Heart left ventricle (tissue), 16 donors: Measurements from ENCODE around the gene UNKL. TPM values are rescaled to one million over a fixed set of nuclear protein-coding genes. Genes with fewer than 3 reads are reported as not detected.

ENCODE experiments used
- ATAC-seq, 4 donors: fragments of 200-7000 bp; cut with Tn5 transposase; one replicate each; pipeline ENCODE4 v1.9.1; 2020 to 2022; ENCODE audit warnings: moderate library complexity in 4 of 4, mild to moderate bottlenecking in 3 of 4, moderate number of reproducible peaks in 1 of 4
- DNase-seq, 5 donors: peaks; one replicate each; pipeline ENCODE4 v3.0.0-alpha.2; 2020
- H3K27ac ChIP-seq, 12 donors: fragments of 200-600 bp; sonication (generic) in 4 of 12; one replicate each; pipeline versions ENCODE4 v1.5.0 to v1.8.0; 2016 to 2022; ENCODE audit warnings: mild to moderate bottlenecking in 2 of 12
- H3K27me3 ChIP-seq, 9 donors: fragments of 200-600 bp; sonication (generic) in 2 of 9; one replicate each; pipeline versions ENCODE4 v1.5.1 to v1.8.0; 2016 to 2022; ENCODE audit warnings: mild to moderate bottlenecking in 3 of 9
- H3K36me3 ChIP-seq, 9 donors: fragments of 200-600 bp; sonication (generic) in 2 of 9; one replicate each; pipeline versions ENCODE4 v1.5.0 to v1.8.0; 2018 to 2022; ENCODE audit warnings: mild to moderate bottlenecking in 2 of 9
- H3K4me1 ChIP-seq, 12 donors: fragments of 200-600 bp; sonication (generic) in 4 of 12; one replicate each; pipeline versions ENCODE4 v1.5.0 to v1.8.0; 2016 to 2022; ENCODE audit warnings: mild to moderate bottlenecking in 3 of 12
- H3K4me3 ChIP-seq, 12 donors: fragments of 200-600 bp; sonication (generic) in 4 of 12; one replicate each; pipeline versions ENCODE4 v1.5.0 to v1.8.0; 2017 to 2022; ENCODE audit warnings: mild to moderate bottlenecking in 9 of 12, moderate library complexity in 4 of 12
- H3K9me3 ChIP-seq, 12 donors: fragments of 200-600 bp; sonication (generic) in 4 of 12; one replicate each; pipeline versions ENCODE4 v1.5.0 to v1.8.0; 2016 to 2022; ENCODE audit warnings: mild to moderate bottlenecking in 1 of 12
- CTCF ChIP-seq, 12 donors: fragments of 200-600 bp; sonication (generic) in 4 of 12; IDR thresholded peaks; one replicate each; pipeline versions ENCODE4 v1.5.0 to v1.8.0; 2018 to 2022; ENCODE audit warnings: antibody characterized with exemption in 12 of 12, mild to moderate bottlenecking in 5 of 12
- POLR2A ChIP-seq, 2 donors: fragments of 450-650 bp; IDR thresholded peaks; one replicate each; pipeline ENCODE4 v1.6.1; 2017; ENCODE audit warnings: antibody characterized with exemption in 2 of 2, mild to moderate bottlenecking in 2 of 2, moderate library complexity in 2 of 2
- WGBS, 4 donors: extraction: QIAGEN DNeasy Blood & Tissue Kit in 2 of 4; methylation state at CpG; one replicate each; pipeline versions ENCODE4 v1.1.5 to v1.1.7; 2013 to 2018; 5-methylcytosine and 5-hydroxymethylcytosine counted together
- intact Hi-C, 10 donors: fragments of 100-400 bp; cut with DNase I; formaldehyde crosslinking; loops; one replicate each; pipeline versions ENCODE4 v1.11.1 to v1.14.2; 2022
- polyA plus RNA-seq, 2 donors: library from polyadenylated mRNA; stranded (reverse); fragments of 200-250 nt; gene quantifications; one replicate each; pipeline ENCODE4 v1.2.3, GENCODE V29; 2013
- total RNA-seq, 9 donors: library from RNA; depleted of rRNA in 2 of 9; stranded (reverse); fragments of >200 nt in 2 of 9; fragmentation: NEBNext Ultra II Directional in 3 of 9; extraction: Animal tissue kit (Norgen Biotek cat#: 25700) in 3 of 9; gene quantifications; one replicate each; pipeline versions ENCODE4 v1.1.0 to v1.2.4, GENCODE V29; 2016 to 2023
- donor health status: ischemic (EF 13 %, LVEDD 7.1; RV severe dilation, severe dysfunction).
- donor health status: healthy with polysubstance abuse.
- donor health status: DM: no; HTN: yes; CAD: no.
- donor health status: DM: no; HTN: no; CAD: no.
- donor health status: ischemic (EF 25% LVEDD 6.9; RV normal size, moderate dysfunction).
- donor health status: ischemic (EF 25% LVEDD 5.7; RV mildly dilated, moderate dysfunction).
- donor health status: healthy.
- donor health status: DM: yes; HTN: yes; CAD: no.
- donor health status: ischemic (EF 35%, LVEDD 5.7; RV mildly dilated, moderate dysfunction).
- donor health status: nonischemic (EF 11% LVEDD 7.7; RV severe dilation, severe dysfunction).
- donor health status: DM: yes; HTN: yes; CAD: no.
- donor health status: PGD.
- donor health status: ischemic (EF 29% LVEDD 5.4; RV normal size, mild dysfunction).
- donor health status: nonischemic (EF 23%, LVEDD 6.1; RV moderate dilation, normal function).

UNKL gene
- total and polyA plus RNA-seq, 11 donors: 4.3 to 18.3 (median 9.2) TPM

- Histone ChIP-seq H3K36me3 (no peaks in the 10 kb centered on the region), H3K4me3 (no peak overlapping the region), H3K27ac (no peak overlapping the region), H3K9me3 (no peaks in the 10 kb centered on the region), H3K27me3 (no peaks in the 10 kb centered on the region), H3K4me1 (no peaks in the 10 kb centered on the region)
- 76 to 87% (median 81%) methylated on average over 13 to 27 of the region's 27 CpGs for WGBS, 4 donors
- TF ChIP-seq CTCF (IDR thresholded peaks at IDR 0.05) (no peak), POLR2A (IDR thresholded peaks at IDR 0.05) (no peak)
- intact Hi-C loops: no loop called here
- DNase-seq: no peak
- no peak for ATAC-seq
Observed at GRCh38 chr16:1439058-1439698, 24.7 kb upstream of the UNKL start.

GRCh38 chr16:1438229-1439057, 23.9 kb upstream of the UNKL start:
- no peak overlapping the region for H3K4me3 ChIP-seq
- 81 to 85% (median 82%) methylated on average over 10 to 35 of the region's 35 CpGs for WGBS, 4 donors
- no peak for TF ChIP-seq POLR2A (IDR thresholded peaks at IDR 0.05)
- no peak for TF ChIP-seq CTCF (IDR thresholded peaks at IDR 0.05)
- H3K27ac ChIP-seq: no peak overlapping the region
- ATAC-seq (no peak), DNase-seq (no peak)
- H3K9me3 ChIP-seq: no peaks in the 10 kb centered on the region
- peaks cover 0 to under 1% (median 0%) of the 10 kb centered on the region in 12 donors for H3K4me1 ChIP-seq
- H3K36me3 ChIP-seq: no peaks in the 10 kb centered on the region
- intact Hi-C loops: no loop called here
- no peaks in the 10 kb centered on the region for H3K27me3 ChIP-seq

GRCh38 chr16:1437606-1438005, 23.1 kb upstream of the UNKL start:
- intact Hi-C loops: no loop called here
- Histone ChIP-seq H3K27me3 (no peaks in the 10 kb centered on the region), H3K4me3 (no peak overlapping the region), H3K27ac (no peak overlapping the region), H3K36me3 (no peaks in the 10 kb centered on the region), H3K9me3 (no peaks in the 10 kb centered on the region), H3K4me1 (peaks cover 0 to 7% (median 0%) of the 10 kb centered on the region in 12 donors)
- 83 to 92% (median 86%) methylated on average over 3 to 22 of the region's 22 CpGs for WGBS, 4 donors
- no peak for ATAC-seq
- TF ChIP-seq POLR2A (IDR thresholded peaks at IDR 0.05) (no peak), CTCF (IDR thresholded peaks at IDR 0.05) (no peak)
- DNase-seq: no peak

- intact Hi-C loops: no loop called here
- no peak overlapping the region for H3K4me3 ChIP-seq
- H3K27ac ChIP-seq: no peak overlapping the region
- H3K4me1 ChIP-seq: peaks cover 0 to 7% (median 0%) of the 10 kb centered on the region in 12 donors
- no peak for DNase-seq
- no peak for TF ChIP-seq CTCF (IDR thresholded peaks at IDR 0.05)
- TF ChIP-seq POLR2A (IDR thresholded peaks at IDR 0.05): no peak
- no peaks in the 10 kb centered on the region for H3K27me3 ChIP-seq
- H3K36me3 ChIP-seq: no peaks in the 10 kb centered on the region
- WGBS, 4 donors: 81 to 88% (median 84%) methylated on average over 22 to 47 of the region's 47 CpGs
- no peak for ATAC-seq
- H3K9me3 ChIP-seq: no peaks in the 10 kb centered on the region
Observed at GRCh38 chr16:1436731-1437355, 22.3 kb upstream of the UNKL start.
